ENCODE results near the gene ATG16L1.

GRCh38 chr2:233261819-233262555 lies 10.5 kb downstream of the ATG16L1 start:
- TF ChIP-seq EZH2phosphoT487 (IDR thresholded peaks at IDR 0.05; ENCODE audit: insufficient read depth, low read depth) = no peak
- TF ChIP-seq EZH2 (IDR thresholded peaks at IDR 0.05; ENCODE audit: insufficient read depth, poor library complexity, severe bottlenecking) = no peak
